BJ (cell line): ENCODE measurements around the gene STMP1. TPM values are rescaled to one million over a fixed set of nuclear protein-coding genes. Genes with fewer than 3 reads are reported as not detected.

Experiments used
- CTCF ChIA-PET: fragments of 350-600 bp; formaldehyde crosslinking; extraction: SDS; loops from one replicate; lab custom pipeline; 2021; ENCODE audit warnings: antibody characterized with exemption, inconsistent platforms; lab: Yijun Ruan, JAX
- POLR2A ChIA-PET: fragments of 300-600 bp; sonication (Branson Sonifier 250); formaldehyde crosslinking; extraction: SDS; loops from one replicate; lab custom pipeline; 2021; ENCODE audit warnings: antibody characterized with exemption; lab: Charles Lee
- DNase-seq: peaks from one replicate; pipeline ENCODE4 v3.0.0-alpha.2; 2011; ENCODE audit warnings: low read depth
- H3K27me3 ChIP-seq: 2 replicates; pipeline ENCODE4 v1.6.0; 2011; ENCODE audit warnings: low read length; ENCODE audit not compliant: control insufficient read depth, insufficient read depth
- H3K36me3 ChIP-seq: 2 replicates; pipeline ENCODE4 v1.5.1; 2011; ENCODE audit warnings: low read length; ENCODE audit not compliant: control insufficient read depth, insufficient read depth
- H3K4me3 ChIP-seq: 2 replicates; pipeline ENCODE4 v1.5.1; 2011; ENCODE audit warnings: low read depth, mild to moderate bottlenecking, control low read depth, low read length
- CTCF ChIP-seq: IDR thresholded peaks from 2 replicates; pipeline ENCODE4 v1.5.1; 2011; ENCODE audit warnings: low read depth, mild to moderate bottlenecking, control low read depth, inconsistent platforms, low read length, moderate library complexity; ENCODE audit not compliant: insufficient read depth
- polyA plus RNA-seq: library from polyadenylated mRNA; depleted of rRNA; stranded (reverse); fragments of >200 nt; gene quantifications from 2 replicates; pipeline ENCODE4 v1.2.3, GENCODE V29; 2011; rRNA removed
- small RNA-seq: library from RNA; depleted of rRNA; stranded (forward); fragments of <200 nt; gene quantifications from one replicate; pipeline ENCODE3, GENCODE V24; 2012; ENCODE audit warnings: low replicate concordance, low read depth; ENCODE audit not compliant: insufficient read length

Gene STMP1
- polyA plus RNA-seq, 1 experiment = 17.0 TPM

GRCh38 chr7:135718794-135719437, 56.6 kb downstream of the STMP1 start:
- POLR2A ChIA-PET = no interaction called here
- CTCF ChIA-PET = interaction anchor here (1.5 kb wide), 1 partner anchor 46 kb away, joined by 3 read pairs; no protein-coding TSS in a partner anchor
- DNase-seq = no peak

DNA sequence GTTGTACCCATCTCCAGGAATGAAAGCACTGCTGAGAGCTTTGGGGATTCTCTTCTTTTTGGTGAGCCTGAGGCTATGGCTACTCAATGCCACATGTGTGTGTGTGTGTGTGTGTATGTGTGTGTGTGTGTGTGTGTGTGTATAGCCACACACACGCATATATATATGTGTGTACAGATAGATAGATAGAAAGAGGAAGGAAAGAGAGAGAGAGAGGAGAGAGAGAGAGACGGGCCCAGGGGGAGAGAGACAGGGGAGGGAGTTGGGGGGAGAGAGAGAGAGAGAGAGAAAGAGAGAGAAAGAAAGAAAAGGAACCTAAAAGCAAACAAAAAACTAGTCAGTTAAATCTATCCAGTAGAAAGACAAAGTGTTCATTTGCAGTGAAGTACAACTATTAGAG, 57.4 kb downstream of the STMP1 start:
- Histone ChIP-seq H3K27me3 (no peaks in the 10 kb centered on the region), H3K36me3 (no peaks in the 10 kb centered on the region), H3K4me3 (no peak overlapping the region)
- no peak for TF ChIP-seq CTCF
- CTCF ChIA-PET = interaction anchor here (1.5 kb wide), 1 partner anchor 47 kb away, joined by 3 read pairs; no protein-coding TSS in a partner anchor
- no peak for DNase-seq
- POLR2A ChIA-PET = interaction anchor here (0.6 kb wide), 1 partner anchor 767 kb away, joined by 3 read pairs; no protein-coding TSS in a partner anchor

More at GRCh38 chr7:135718794-135719437, 56.6 kb downstream of the STMP1 start:
- Histone ChIP-seq H3K36me3 (no peaks in the 10 kb centered on the region), H3K4me3 (no peak overlapping the region), H3K27me3 (no peaks in the 10 kb centered on the region)
- TF ChIP-seq CTCF = no peak

DNA sequence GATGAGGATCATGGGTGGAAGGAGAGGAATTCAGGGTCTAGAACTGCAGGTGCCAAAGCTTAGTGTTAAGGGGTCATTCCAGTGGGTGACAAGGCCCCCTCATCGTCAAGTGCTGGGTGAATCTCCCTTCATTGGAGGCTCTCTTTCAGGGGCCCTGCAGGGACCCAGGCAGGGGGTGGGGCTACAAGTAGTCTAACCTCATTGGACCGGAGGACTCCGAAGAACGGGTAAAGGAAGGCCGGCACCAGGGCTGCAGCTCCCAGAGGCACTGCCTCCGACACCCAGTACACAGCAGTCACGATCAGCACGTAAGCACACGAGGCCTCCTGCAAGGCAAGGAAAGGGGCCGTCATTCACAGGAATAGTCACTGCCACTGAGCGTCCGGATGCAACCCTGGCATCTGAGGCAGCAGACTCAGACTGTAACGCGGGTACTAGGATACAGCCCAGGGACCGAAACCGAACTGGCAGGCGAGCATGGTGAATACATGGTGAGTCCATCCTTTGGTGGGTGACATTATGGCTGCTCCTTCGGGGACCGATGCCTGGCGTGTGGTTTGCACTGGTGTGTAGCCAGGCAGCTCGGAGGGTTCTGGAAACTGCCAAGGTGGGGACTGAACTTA, 59.0 kb downstream of the STMP1 start:
- Histone ChIP-seq H3K36me3 (no peaks in the 10 kb centered on the region), H3K4me3 (no peak overlapping the region), H3K27me3 (no peaks in the 10 kb centered on the region)
- CTCF ChIA-PET = interaction anchor here (1.0 to 1.8 kb wide), 3 partner anchors 11 to 48 kb away, joined by 3 to 9 read pairs (median 5); no protein-coding TSS in a partner anchor
- no peak for DNase-seq
- TF ChIP-seq CTCF = no peak
- POLR2A ChIA-PET = no interaction called here

- Histone ChIP-seq H3K27me3 (no peaks in the 10 kb centered on the region), H3K4me3 (no peak overlapping the region), H3K36me3 (no peaks in the 10 kb centered on the region)
- POLR2A ChIA-PET = no interaction called here
- DNase-seq = no peak
- no peak for TF ChIP-seq CTCF
- CTCF ChIA-PET = interaction anchor here (1.8 kb wide), 1 partner anchor 51 kb away, joined by 9 read pairs; no protein-coding TSS in a partner anchor
These were observed 61.1 kb downstream of the STMP1 start for GRCh38 chr7:135723411-135723810.

Small RNA genes within 50 kb of the gene (small RNA-seq; reads per million reads assigned to genes)
- gene RNU6-1154P = not detected

Other genes starting within 250 kb of the STMP1 start
- gene CNOT4, start 152.4 kb upstream of the STMP1 start, polyA plus RNA-seq = 11.0 and 13.8 TPM in 2 replicates
- 27.2 and 38.0 TPM in 2 replicates for gene NUP205, start 104.6 kb upstream of the STMP1 start, polyA plus RNA-seq
- gene SLC13A4, start 65.7 kb downstream of the STMP1 start, polyA plus RNA-seq = 0.04 TPM in 2 replicates
- gene FAM180A, start 86.3 kb downstream of the STMP1 start, polyA plus RNA-seq = 2.0 and 2.1 TPM in 2 replicates